Vagina (tissue), 2 donors: ENCODE results near the gene CSF3. TPM values are rescaled to one million over a fixed set of nuclear protein-coding genes. Genes with fewer than 3 reads are reported as not detected.
A peak's percentile ranks its signal among the peaks of the same experiment; 100 is the strongest.

ENCODE experiments used
- DNase-seq, 2 donors: peaks; one replicate each; pipeline ENCODE4 v3.0.0-alpha.2; 2017; ENCODE audit errors: extremely low spot score in 2 of 2
- H3K27ac ChIP-seq: fragments of 200-600 bp; sonication (generic); one replicate; pipeline ENCODE4 v1.5.1; 2019
- H3K27me3 ChIP-seq: fragments of 200-600 bp; sonication (generic); one replicate; pipeline ENCODE4 v1.5.1; 2019
- H3K36me3 ChIP-seq, 2 donors: fragments of 200-600 bp; sonication (generic); one replicate each; pipeline ENCODE4 v1.5.1; 2017 to 2019
- H3K4me1 ChIP-seq: fragments of 200-600 bp; sonication (generic); one replicate; pipeline ENCODE4 v1.5.1; 2019
- H3K4me3 ChIP-seq, 2 donors: fragments of 200-600 bp; sonication (generic); 1 replicate in 1 of 2; 2 replicates in 1 of 2; pipeline ENCODE4 v1.5.1; 2016 to 2019
- H3K9me3 ChIP-seq: fragments of 200-600 bp; sonication (generic); one replicate; pipeline ENCODE4 v1.5.1; 2019
- POLR2A ChIP-seq, 2 donors: fragments of 450-650 bp; IDR thresholded peaks; one replicate each; pipeline ENCODE4 v1.6.1; 2017; ENCODE audit warnings: antibody characterized with exemption in 2 of 2, mild to moderate bottlenecking in 2 of 2, moderate library complexity in 2 of 2
- POLR2AphosphoS5 ChIP-seq, 2 donors: sonication (generic); formaldehyde crosslinking; IDR thresholded peaks; one replicate each; pipeline ENCODE4 v1.9.0; 2017; ENCODE audit warnings: antibody characterized with exemption in 2 of 2, mild to moderate bottlenecking in 2 of 2, low read depth in 1 of 2; ENCODE audit not compliant: insufficient read depth in 1 of 2
- intact Hi-C: fragments of 100-400 bp; cut with DNase I; formaldehyde crosslinking; loops from one replicate; pipeline ENCODE4 v1.15.1; 2023
- total RNA-seq: library from RNA; depleted of rRNA; stranded (reverse); fragments of >200 nt; gene quantifications from one replicate; pipeline ENCODE4 v1.2.3, GENCODE V29; 2016
- TF ChIP-seq, protein P1 (sequence below), 3 experiments: fragments of 450-650 bp in 2 of 3; fragments of 200-600 bp in 1 of 3; sonication (generic) in 1 of 3; IDR thresholded peaks; one replicate each; pipeline ENCODE4 v1.5.1; 2017 to 2019; ENCODE audit warnings: antibody characterized with exemption in 3 of 3, mild to moderate bottlenecking in 2 of 3, moderate library complexity in 2 of 3

Gene CSF3
- total RNA-seq, 1 donor from 2014 or later, result 25.3 TPM

DNA sequence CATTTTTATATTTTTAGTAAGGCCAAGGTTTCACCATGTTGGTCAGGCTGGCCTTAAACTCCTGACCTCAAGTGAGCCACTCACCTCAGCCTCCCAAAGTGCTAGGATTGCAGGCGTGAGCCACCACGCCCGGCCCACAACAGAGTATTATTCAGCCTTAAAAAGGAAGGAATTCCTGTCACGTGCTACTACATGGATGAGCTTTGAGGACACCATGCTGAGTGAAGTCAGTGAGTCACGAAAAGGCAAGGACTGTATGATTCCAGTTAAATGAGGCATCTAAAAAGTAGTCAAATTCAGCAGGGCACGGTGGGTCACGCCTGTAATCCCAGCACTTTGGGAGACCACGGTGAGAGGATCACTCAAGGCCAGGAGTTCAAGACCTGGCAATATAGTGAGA lies 9.7 kb downstream of the CSF3 start:
- Histone ChIP-seq H3K36me3 (peaks cover 0 to 40% of the 10 kb centered on the region in 2 donors), H3K27ac (peak overlapping the region; percentile 89), H3K9me3 (no peaks in the 10 kb centered on the region), H3K4me1 (peaks cover 75% of the 10 kb centered on the region), H3K4me3 (no peak overlapping the region), H3K27me3 (no peaks in the 10 kb centered on the region)
- intact Hi-C loops, result no loop called here
- DNase-seq, result no peak
- TF ChIP-seq, protein P1, sequence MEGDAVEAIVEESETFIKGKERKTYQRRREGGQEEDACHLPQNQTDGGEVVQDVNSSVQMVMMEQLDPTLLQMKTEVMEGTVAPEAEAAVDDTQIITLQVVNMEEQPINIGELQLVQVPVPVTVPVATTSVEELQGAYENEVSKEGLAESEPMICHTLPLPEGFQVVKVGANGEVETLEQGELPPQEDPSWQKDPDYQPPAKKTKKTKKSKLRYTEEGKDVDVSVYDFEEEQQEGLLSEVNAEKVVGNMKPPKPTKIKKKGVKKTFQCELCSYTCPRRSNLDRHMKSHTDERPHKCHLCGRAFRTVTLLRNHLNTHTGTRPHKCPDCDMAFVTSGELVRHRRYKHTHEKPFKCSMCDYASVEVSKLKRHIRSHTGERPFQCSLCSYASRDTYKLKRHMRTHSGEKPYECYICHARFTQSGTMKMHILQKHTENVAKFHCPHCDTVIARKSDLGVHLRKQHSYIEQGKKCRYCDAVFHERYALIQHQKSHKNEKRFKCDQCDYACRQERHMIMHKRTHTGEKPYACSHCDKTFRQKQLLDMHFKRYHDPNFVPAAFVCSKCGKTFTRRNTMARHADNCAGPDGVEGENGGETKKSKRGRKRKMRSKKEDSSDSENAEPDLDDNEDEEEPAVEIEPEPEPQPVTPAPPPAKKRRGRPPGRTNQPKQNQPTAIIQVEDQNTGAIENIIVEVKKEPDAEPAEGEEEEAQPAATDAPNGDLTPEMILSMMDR (IDR thresholded peaks at IDR 0.05), result no peak
- no peak for TF ChIP-seq POLR2A (IDR thresholded peaks at IDR 0.05)
- TF ChIP-seq POLR2AphosphoS5 (IDR thresholded peaks at IDR 0.05; ENCODE audit: insufficient read depth in 1 of 2, low read depth in 1 of 2), result no peak

DNA sequence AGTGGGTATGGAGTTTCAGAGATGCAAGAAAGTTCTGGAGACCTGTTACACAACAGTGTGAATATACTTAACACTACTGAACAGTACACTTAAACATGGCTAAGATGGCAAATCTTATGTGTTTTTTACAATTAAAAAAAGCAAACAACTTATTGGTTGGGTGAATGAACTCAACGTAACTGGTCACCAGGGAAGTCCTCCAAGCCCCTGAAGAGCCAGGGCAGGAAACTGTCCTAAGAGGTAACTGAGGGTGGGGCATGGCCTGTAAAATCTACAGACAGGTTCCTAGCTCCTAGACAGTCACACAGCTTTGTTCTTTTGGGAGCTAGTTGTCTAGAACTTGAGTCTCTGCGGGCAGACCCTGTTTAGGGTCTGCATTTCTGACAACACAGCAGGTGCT lies 10.3 kb downstream of the CSF3 start:
- intact Hi-C loops, result no loop called here
- Histone ChIP-seq H3K36me3 (peaks cover 0 to 40% of the 10 kb centered on the region in 2 donors), H3K27ac (peak overlapping the region; percentile 37), H3K4me1 (peaks cover 69% of the 10 kb centered on the region), H3K27me3 (no peaks in the 10 kb centered on the region), H3K4me3 (no peak overlapping the region), H3K9me3 (no peaks in the 10 kb centered on the region)
- no peak for DNase-seq
- TF ChIP-seq, protein P1 (IDR thresholded peaks at IDR 0.05), result no peak
- no peak for TF ChIP-seq POLR2AphosphoS5 (IDR thresholded peaks at IDR 0.05; ENCODE audit: insufficient read depth in 1 of 2, low read depth in 1 of 2)
- no peak for TF ChIP-seq POLR2A (IDR thresholded peaks at IDR 0.05)

DNA sequence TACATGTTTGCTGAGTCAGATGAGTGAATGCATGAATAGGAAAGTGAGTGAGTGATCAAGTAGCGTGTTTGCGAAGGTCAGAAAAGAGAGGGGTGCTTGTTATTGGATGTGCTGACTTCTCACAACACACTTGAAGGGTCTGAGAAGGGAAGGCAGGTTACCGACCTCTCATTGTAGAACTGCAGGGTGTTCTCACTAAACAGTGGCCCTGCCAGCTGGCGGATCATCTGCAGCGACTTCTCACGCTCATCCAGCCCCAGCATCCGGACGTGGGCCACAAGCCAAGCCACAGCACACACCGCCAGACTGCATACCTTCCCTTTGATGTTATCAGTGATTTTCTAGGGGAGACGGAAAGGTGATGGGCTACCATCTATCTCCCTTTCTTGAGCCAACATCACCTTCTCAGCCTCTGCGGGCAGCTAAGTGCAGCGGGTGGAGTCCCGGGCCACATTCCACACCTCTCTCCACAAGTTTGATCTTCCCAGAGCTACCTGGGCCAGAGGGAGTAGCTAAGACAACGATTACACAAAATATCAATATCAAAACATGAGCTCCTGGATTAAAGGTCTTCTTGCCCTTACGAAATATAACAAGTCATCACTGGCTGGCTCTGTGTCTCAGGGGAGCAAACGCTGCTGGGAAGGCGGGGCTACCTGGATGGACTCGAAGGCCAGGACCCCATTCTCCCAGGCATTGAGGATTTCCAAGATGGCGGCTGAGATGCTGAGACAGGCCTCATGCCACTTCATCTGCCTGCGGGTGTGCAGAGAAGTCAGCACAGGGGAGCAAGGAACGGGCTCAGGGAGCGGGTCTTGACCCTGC lies 11.0 kb downstream of the CSF3 start:
- peaks cover 0 to 47% of the 10 kb centered on the region in 2 donors for H3K36me3 ChIP-seq
- H3K27me3 ChIP-seq, result no peaks in the 10 kb centered on the region
- H3K4me1 ChIP-seq, result peaks cover 62% of the 10 kb centered on the region
- intact Hi-C loops, result no loop called here
- no peaks in the 10 kb centered on the region for H3K9me3 ChIP-seq
- H3K4me3 ChIP-seq, result no peak overlapping the region
- TF ChIP-seq POLR2AphosphoS5 (IDR thresholded peaks at IDR 0.05; ENCODE audit: insufficient read depth in 1 of 2, low read depth in 1 of 2) (no peak), POLR2A (IDR thresholded peaks at IDR 0.05) (no peak)
- TF ChIP-seq, protein P1 (IDR thresholded peaks at IDR 0.05), result no peak
- no peak for DNase-seq
- peak overlapping the region; percentile 37 for H3K27ac ChIP-seq

DNA sequence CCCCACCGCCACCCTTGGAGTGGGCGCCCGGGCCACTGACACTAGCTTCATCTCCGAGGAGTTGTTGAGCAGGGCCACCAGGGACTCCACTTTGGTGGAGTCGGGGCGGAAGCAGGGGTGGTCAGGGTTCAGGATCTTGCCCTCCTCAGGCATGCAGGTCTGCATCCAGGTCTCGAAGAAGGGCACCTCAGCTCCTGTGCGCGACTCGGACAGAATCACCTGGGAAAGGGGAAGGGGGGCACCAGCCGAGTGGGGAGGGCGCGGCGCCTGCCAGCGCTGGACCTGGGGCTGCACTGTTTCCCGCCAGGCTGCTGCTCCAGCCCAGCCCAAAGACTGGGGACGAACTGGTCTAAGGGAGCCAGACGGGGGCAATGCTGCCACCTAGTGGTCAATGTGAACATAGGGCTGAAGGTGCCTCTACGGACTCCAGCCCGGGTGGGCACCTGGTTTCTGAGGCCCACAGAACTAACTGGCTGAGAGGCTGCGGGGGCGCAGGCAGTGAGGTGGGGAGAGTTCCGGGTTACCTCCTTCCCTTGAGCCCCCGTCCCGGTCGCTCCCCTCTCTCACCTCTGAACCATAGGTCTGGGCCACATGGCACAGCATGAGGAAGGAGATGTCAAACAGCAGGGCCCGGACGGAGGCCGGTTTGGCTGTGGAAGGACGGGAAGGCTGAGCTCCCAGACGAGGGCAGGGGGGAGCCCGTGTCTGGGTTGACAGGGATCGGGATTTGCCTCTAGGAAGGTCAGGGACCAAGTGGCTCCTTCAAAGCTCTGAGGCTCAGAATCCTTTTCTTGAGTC lies 11.8 kb downstream of the CSF3 start:
- intact Hi-C loops, result no loop called here
- H3K36me3 ChIP-seq, result peaks cover 0 to 55% of the 10 kb centered on the region in 2 donors
- no peak overlapping the region for H3K4me3 ChIP-seq
- H3K4me1 ChIP-seq, result peaks cover 54% of the 10 kb centered on the region
- peak in 1 of 2 donors; percentile 65 for TF ChIP-seq POLR2AphosphoS5 (IDR thresholded peaks at IDR 0.05; ENCODE audit: insufficient read depth in 1 of 2, low read depth in 1 of 2)
- no peak for TF ChIP-seq POLR2A (IDR thresholded peaks at IDR 0.05)
- TF ChIP-seq, protein P1 (IDR thresholded peaks at IDR 0.05), result peak; percentile 82 to 94 (median 87)
- no peak for DNase-seq
- H3K9me3 ChIP-seq, result no peaks in the 10 kb centered on the region
- H3K27me3 ChIP-seq, result no peaks in the 10 kb centered on the region
- peak overlapping the region; percentile 37 for H3K27ac ChIP-seq
